IMR-90 (cell line): ENCODE data around the gene JMY. TPM values are rescaled to one million over a fixed set of nuclear protein-coding genes. Genes with fewer than 3 reads are reported as not detected.

Source experiments
- ATAC-seq: fragments of 200-7000 bp; cut with Tn5 transposase; 2 replicates; pipeline ENCODE4 v1.9.1; 2020; ENCODE audit warnings: low read depth, mild to moderate bottlenecking, moderate library complexity
- BruUV-seq: library from RNA; stranded (reverse); fragments of 400-500 nt; replicated peaks from 2 replicates; lab custom pipeline; 2021; lab: Mats Ljungman, UMichigan
- CTCF ChIA-PET: fragments of 300-600 bp; formaldehyde crosslinking; extraction: SDS; loops from one replicate; lab custom pipeline; 2021; ENCODE audit warnings: antibody characterized with exemption; lab: Yijun Ruan, JAX
- POLR2A ChIA-PET: fragments of 300-600 bp; sonication (Branson Sonifier 250); formaldehyde crosslinking; loops from one replicate; lab custom pipeline; 2022; ENCODE audit warnings: antibody characterized with exemption; ENCODE audit not compliant: unreplicated experiment; lab: Charles Lee
- DNase-seq: peaks from one replicate; pipeline ENCODE4 v3.0.0; 2013
- H2AFZ ChIP-seq: replicated peaks from 2 replicates; pipeline ENCODE3; 2013; ENCODE audit warnings: low read length, mild to moderate bottlenecking; ENCODE audit not compliant: poor library complexity
- H2AK5ac ChIP-seq: 2 replicates; pipeline ENCODE4 v1.6.1; 2013; ENCODE audit warnings: low read depth, low read length, inconsistent platforms
- H2AK9ac ChIP-seq: replicated peaks from 2 replicates; pipeline ENCODE3; 2013; ENCODE audit warnings: mild to moderate bottlenecking, low read depth, low read length, moderate library complexity; ENCODE audit not compliant: poor library complexity
- H2BK120ac ChIP-seq: 2 replicates; pipeline ENCODE4 v1.6.1; 2013; ENCODE audit warnings: low read depth, low read length, inconsistent platforms
- H2BK15ac ChIP-seq: 3 replicates; pipeline ENCODE4 v1.6.1; 2013; ENCODE audit warnings: low read depth, low read length, inconsistent platforms
- H2BK20ac ChIP-seq: 2 replicates; pipeline ENCODE4 v1.6.1; 2013; ENCODE audit warnings: low read depth, mild to moderate bottlenecking, inconsistent platforms, low read length, moderate library complexity
- H2BK5ac ChIP-seq: 2 replicates; pipeline ENCODE4 v1.6.1; 2013; ENCODE audit warnings: mild to moderate bottlenecking, low read depth, low read length, inconsistent platforms; ENCODE audit not compliant: poor library complexity, severe bottlenecking
- H3K14ac ChIP-seq: replicated peaks from 2 replicates; pipeline ENCODE4 v1.6.1; 2013; ENCODE audit warnings: low read depth, low read length, inconsistent platforms
- H3K18ac ChIP-seq: 2 replicates; pipeline ENCODE4 v1.6.1; 2013; ENCODE audit warnings: low read depth, low read length, control low read depth
- H3K23ac ChIP-seq: 2 replicates; pipeline ENCODE4 v1.6.1; 2013; ENCODE audit warnings: low read depth, low read length, inconsistent platforms
- H3K27ac ChIP-seq: 2 replicates; pipeline ENCODE4 v1.5.1; 2013; ENCODE audit warnings: mild to moderate bottlenecking, control low read depth, low read length; ENCODE audit not compliant: insufficient read depth
- H3K27me3 ChIP-seq: 2 replicates; pipeline ENCODE4 v1.6.1; 2013; ENCODE audit warnings: low read length; ENCODE audit not compliant: control insufficient read depth, insufficient read depth
- H3K36me3 ChIP-seq: 2 replicates; pipeline ENCODE4 v1.6.1; 2013; ENCODE audit warnings: low read length, mixed read lengths; ENCODE audit not compliant: control insufficient read depth, insufficient read depth
- H3K4ac ChIP-seq: 2 replicates; pipeline ENCODE4 v1.6.1; 2013; ENCODE audit warnings: low read depth, low read length, inconsistent platforms
- H3K4me1 ChIP-seq: 2 replicates; pipeline ENCODE4 v1.6.1; 2013; ENCODE audit warnings: low read length, mixed read lengths; ENCODE audit not compliant: control insufficient read depth, insufficient read depth
- H3K4me2 ChIP-seq: 2 replicates; pipeline ENCODE4 v1.6.1; 2013; ENCODE audit warnings: low read depth, mild to moderate bottlenecking, control low read depth, low read length, moderate library complexity
- H3K4me3 ChIP-seq: 2 replicates; pipeline ENCODE4 v1.5.1; 2013; ENCODE audit warnings: low read depth, mild to moderate bottlenecking, control low read depth, low read length, moderate library complexity; ENCODE audit not compliant: insufficient read depth
- H3K56ac ChIP-seq: 2 replicates; pipeline ENCODE4 v1.6.1; 2013; ENCODE audit warnings: low read length, inconsistent platforms; ENCODE audit not compliant: insufficient read depth; ENCODE audit errors: extremely low read depth
- H3K79me1 ChIP-seq, 2 experiments: 2 replicates each; pipeline ENCODE4 v1.6.1; 2013; ENCODE audit warnings: low read length in 2 of 2, inconsistent platforms in 1 of 2, low read depth in 1 of 2
- H3K9ac ChIP-seq: 2 replicates; pipeline ENCODE4 v1.6.1; 2013; ENCODE audit warnings: low read depth, low read length, control low read depth
- H3K9me1 ChIP-seq: 2 replicates; pipeline ENCODE4 v1.6.1; 2013; ENCODE audit warnings: low read length, inconsistent platforms; ENCODE audit not compliant: insufficient read depth
- H3K9me3 ChIP-seq: 2 replicates; pipeline ENCODE4 v1.6.1; 2013; ENCODE audit warnings: low read length; ENCODE audit not compliant: control insufficient read depth, insufficient read depth
- H4K20me1 ChIP-seq: 2 replicates; pipeline ENCODE4 v1.6.1; 2013; ENCODE audit warnings: low read length, inconsistent platforms; ENCODE audit not compliant: insufficient read depth
- H4K5ac ChIP-seq: 2 replicates; pipeline ENCODE4 v1.6.1; 2013; ENCODE audit warnings: mild to moderate bottlenecking, low read depth, low read length, control low read depth
- H4K8ac ChIP-seq, 2 experiments: 2 replicates each; pipeline ENCODE4 v1.6.1; 2013; ENCODE audit warnings: low read depth in 2 of 2, low read length in 2 of 2, control low read depth in 1 of 2, inconsistent platforms in 1 of 2
- H4K91ac ChIP-seq: 2 replicates; pipeline ENCODE4 v1.6.1; 2013; ENCODE audit warnings: low read depth, low read length, inconsistent platforms; ENCODE audit not compliant: insufficient read depth
- BHLHE40 ChIP-seq: fragments of 150-350 bp; IDR thresholded peaks from 2 replicates; pipeline ENCODE4 v1.6.1; 2016; ENCODE audit warnings: mild to moderate bottlenecking, low read depth, low read length
- FOS ChIP-seq: fragments of 150-350 bp; IDR thresholded peaks from 2 replicates; pipeline ENCODE4 v1.6.1; 2016; ENCODE audit warnings: low read depth, low read length
- MAZ ChIP-seq: IDR thresholded peaks from 2 replicates; pipeline ENCODE4 v1.6.1; 2012; ENCODE audit warnings: low read depth, mild to moderate bottlenecking, low read length, improper control_type of control experiment, moderate library complexity, borderline replicate concordance
- MXI1 ChIP-seq: IDR thresholded peaks from 2 replicates; pipeline ENCODE4 v1.6.1; 2012; ENCODE audit warnings: low read depth, mild to moderate bottlenecking, low read length, moderate library complexity, borderline replicate concordance
- NFE2L2 ChIP-seq: fragments of 150-350 bp; IDR thresholded peaks from 2 replicates; pipeline ENCODE4 v1.6.1; 2016; ENCODE audit warnings: low read depth, mild to moderate bottlenecking, low read length
- POLR2A ChIP-seq: IDR thresholded peaks from 2 replicates; pipeline ENCODE4 v1.6.1; 2012; ENCODE audit warnings: mild to moderate bottlenecking, low read depth, low read length
- RCOR1 ChIP-seq: IDR thresholded peaks from 2 replicates; pipeline ENCODE4 v1.6.1; 2012; ENCODE audit warnings: mild to moderate bottlenecking, low read length, improper control_type of control experiment; ENCODE audit not compliant: insufficient replicate concordance
- RFX5 ChIP-seq: IDR thresholded peaks from 2 replicates; pipeline ENCODE4 v1.8.0; 2012; ENCODE audit warnings: low read depth, mild to moderate bottlenecking, low read length, moderate library complexity
- SMC3 ChIP-seq: fragments of 150-350 bp; IDR thresholded peaks from 2 replicates; pipeline ENCODE4 v1.6.1; 2016; ENCODE audit warnings: low read depth, mild to moderate bottlenecking, antibody characterized with exemption, low read length, moderate library complexity
- WGBS, 2 experiments: methylation state at CpG; one replicate each; pipeline versions ENCODE4 v1.1.5 to v1.1.7; 2013; ENCODE audit warnings: missing lambda C conversion rate in 2 of 2; ENCODE audit not compliant: insufficient read length in 1 of 2; ENCODE audit errors: extremely low coverage in 2 of 2; 5-methylcytosine and 5-hydroxymethylcytosine counted together
- dilution Hi-C: fragments of 300-500 bp; cut with HindIII; formaldehyde crosslinking; loops from one replicate; pipeline ENCODE4 v1.14.3; 2018; ENCODE audit warnings: low sequenced_read_pairs; ENCODE audit not compliant: unreplicated experiment
- in situ Hi-C: fragments of 300-500 bp; cut with MboI; formaldehyde crosslinking; loops from 3 replicates; pipeline ENCODE4 v1.14.3; 2019; ENCODE audit warnings: low sequenced_read_pairs, inconsistent platforms, mixed read lengths
- intact Hi-C: fragments of 100-400 bp; cut with micrococcal nuclease; formaldehyde crosslinking; loops from 2 replicates; pipeline ENCODE4 v1.10.0; 2022
- polyA plus RNA-seq, 3 experiments: library from polyadenylated mRNA; depleted of rRNA; stranded (reverse); fragments of >200 nt; gene quantifications; 2 replicates each; pipeline ENCODE4 v1.2.3, GENCODE V29; 2012; ENCODE audit warnings: low replicate concordance in 1 of 3
- total RNA-seq: library from RNA; depleted of rRNA; stranded (reverse); fragments of >200 nt; gene quantifications from 2 replicates; pipeline ENCODE4 v1.2.3, GENCODE V29; 2012

The JMY gene
- total and polyA plus RNA-seq, 2 of the 4 experiments (the other 2 are of a cell fraction): 1.7 to 3.2 TPM

DNA sequence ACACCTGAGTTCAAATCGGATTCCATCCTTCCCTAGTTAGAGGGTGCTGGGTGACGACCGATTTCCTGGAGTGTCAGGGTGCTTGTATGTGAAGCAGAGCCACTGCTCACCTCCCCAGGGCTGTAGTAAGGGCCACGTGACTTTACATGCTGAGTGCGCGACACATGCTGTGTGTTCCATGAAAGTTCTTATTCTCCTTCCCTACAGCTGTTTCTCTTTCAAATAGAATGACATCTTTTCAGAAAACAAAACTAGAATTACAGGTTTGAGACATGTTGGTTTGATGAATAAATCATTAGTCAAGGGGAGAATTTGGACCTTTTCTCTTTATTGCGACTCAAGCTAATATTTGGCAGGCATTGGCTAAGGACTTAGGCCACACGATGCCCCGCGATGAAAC is 113.1 kb downstream of the JMY start:
- intact Hi-C loops: no loop called here

More for the DNA sequence above, 113.1 kb downstream of the JMY start:
- Histone ChIP-seq H3K4ac (no peak overlapping the region), H2AFZ (peak overlapping the region; percentile 13), H4K91ac (no peak overlapping the region), H3K23ac (no peak overlapping the region), H2AK5ac (no peak overlapping the region), H3K36me3 (no peaks in the 10 kb centered on the region), H3K79me1 (no peaks in the 10 kb centered on the region), H2BK20ac (no peak overlapping the region), H3K14ac (no peak overlapping the region), H3K4me3 (no peak overlapping the region), H3K18ac (no peak overlapping the region), H3K27ac (no peak overlapping the region), H3K9me3 (no peaks in the 10 kb centered on the region), H3K9me1 (0 out of 2 replicates have a peak, but pooled peaks cover 2% of the 10 kb centered on the region), H4K8ac (no peak overlapping the region), H2AK9ac (no peak overlapping the region), H3K4me2 (no peak overlapping the region), H2BK15ac (no peak overlapping the region), H3K56ac (no peak overlapping the region), H4K5ac (no peak overlapping the region), H4K20me1 (no peaks in the 10 kb centered on the region), H2BK120ac (no peak overlapping the region), H2BK5ac (no peak overlapping the region), H3K27me3 (no peaks in the 10 kb centered on the region), H3K9ac (no peak overlapping the region), H3K4me1 (no peaks in the 10 kb centered on the region)
- dilution Hi-C loops (no loop called here), in situ Hi-C loops (no loop called here)
- ChIA-PET CTCF (no interaction called here), POLR2A (no interaction called here)
- WGBS, 2 experiments: 90% methylated on average over 4 of the region's 10 CpGs; no CpG with 5 or more reads in 1 of the 2 experiments
- no peak for ATAC-seq
- no peak for DNase-seq
- TF ChIP-seq MAZ (no peak), FOS (no peak), RFX5 (no peak), POLR2A (no peak), MXI1 (no peak), BHLHE40 (no peak), RCOR1 (no peak), SMC3 (no peak), NFE2L2 (no peak)
- no TSS peak for BruUV-seq
